Measurements from ENCODE around the gene ZNF549.

DNA sequence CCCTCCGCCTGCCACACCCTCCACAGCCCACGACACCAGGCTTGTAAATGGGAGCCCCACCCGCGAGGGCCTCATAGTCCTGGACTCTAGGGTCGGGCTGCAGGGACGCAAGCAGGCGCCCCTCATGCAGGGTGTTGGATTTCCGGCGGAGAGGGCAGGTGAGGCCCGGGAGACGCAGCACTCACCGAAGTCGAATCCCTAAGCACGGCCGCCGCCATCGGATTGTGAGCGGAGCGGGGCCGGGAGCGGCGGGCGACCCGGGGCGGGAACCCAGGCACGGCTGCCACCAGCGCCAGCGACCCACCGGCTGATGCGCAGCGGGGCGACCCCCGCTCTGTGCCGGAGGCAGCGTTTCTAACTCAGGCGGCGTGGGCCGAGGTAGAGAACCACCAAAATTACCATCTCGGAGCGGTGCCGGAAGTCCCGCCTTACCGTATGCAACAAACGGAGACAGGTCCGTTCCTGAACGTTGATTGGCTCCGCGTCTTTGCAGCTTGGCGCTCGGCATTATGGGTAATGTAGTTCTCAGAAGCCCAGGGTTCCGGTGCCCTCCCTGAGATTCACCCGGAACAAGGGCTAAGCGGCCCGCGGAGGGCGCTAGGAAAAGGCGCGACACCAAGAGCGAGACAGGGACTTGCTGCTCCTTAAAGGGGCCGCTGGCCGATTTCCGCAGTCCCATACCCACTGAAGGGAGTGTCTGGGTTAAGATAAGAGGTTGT, 51.5 kb downstream of the ZNF549 start, which contains the start of gene ZNF416:
- TF ChIP-seq TCF7L2 (IDR thresholded peaks at IDR 0.05; ENCODE audit: borderline replicate concordance, extremely low read depth, insufficient read depth, insufficient read length), result peak; percentile 34
- TF ChIP-seq, protein P1, sequence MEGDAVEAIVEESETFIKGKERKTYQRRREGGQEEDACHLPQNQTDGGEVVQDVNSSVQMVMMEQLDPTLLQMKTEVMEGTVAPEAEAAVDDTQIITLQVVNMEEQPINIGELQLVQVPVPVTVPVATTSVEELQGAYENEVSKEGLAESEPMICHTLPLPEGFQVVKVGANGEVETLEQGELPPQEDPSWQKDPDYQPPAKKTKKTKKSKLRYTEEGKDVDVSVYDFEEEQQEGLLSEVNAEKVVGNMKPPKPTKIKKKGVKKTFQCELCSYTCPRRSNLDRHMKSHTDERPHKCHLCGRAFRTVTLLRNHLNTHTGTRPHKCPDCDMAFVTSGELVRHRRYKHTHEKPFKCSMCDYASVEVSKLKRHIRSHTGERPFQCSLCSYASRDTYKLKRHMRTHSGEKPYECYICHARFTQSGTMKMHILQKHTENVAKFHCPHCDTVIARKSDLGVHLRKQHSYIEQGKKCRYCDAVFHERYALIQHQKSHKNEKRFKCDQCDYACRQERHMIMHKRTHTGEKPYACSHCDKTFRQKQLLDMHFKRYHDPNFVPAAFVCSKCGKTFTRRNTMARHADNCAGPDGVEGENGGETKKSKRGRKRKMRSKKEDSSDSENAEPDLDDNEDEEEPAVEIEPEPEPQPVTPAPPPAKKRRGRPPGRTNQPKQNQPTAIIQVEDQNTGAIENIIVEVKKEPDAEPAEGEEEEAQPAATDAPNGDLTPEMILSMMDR (IDR thresholded peaks at IDR 0.05 in 2 of 3, conservative IDR thresholded peaks at IDR 0.05 in 1 of 3; ENCODE audit: borderline replicate concordance in 1 of 3, insufficient read depth in 1 of 3, low read depth in 2 of 3, low read length in 2 of 3), result 0 out of 6 replicates have a peak, but pooled peaks of 2 of the 3 experiments have one; percentile 9 to 12
- TF ChIP-seq SP1 (IDR thresholded peaks at IDR 0.05; ENCODE audit: low read depth), result peak; percentile 89
- TF ChIP-seq, protein P2, sequence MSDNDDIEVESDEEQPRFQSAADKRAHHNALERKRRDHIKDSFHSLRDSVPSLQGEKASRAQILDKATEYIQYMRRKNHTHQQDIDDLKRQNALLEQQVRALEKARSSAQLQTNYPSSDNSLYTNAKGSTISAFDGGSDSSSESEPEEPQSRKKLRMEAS (IDR thresholded peaks at IDR 0.05), result peak; percentile 79
- no peak for TF ChIP-seq EZH2 (IDR thresholded peaks at IDR 0.05)
- TF ChIP-seq, protein P3, sequence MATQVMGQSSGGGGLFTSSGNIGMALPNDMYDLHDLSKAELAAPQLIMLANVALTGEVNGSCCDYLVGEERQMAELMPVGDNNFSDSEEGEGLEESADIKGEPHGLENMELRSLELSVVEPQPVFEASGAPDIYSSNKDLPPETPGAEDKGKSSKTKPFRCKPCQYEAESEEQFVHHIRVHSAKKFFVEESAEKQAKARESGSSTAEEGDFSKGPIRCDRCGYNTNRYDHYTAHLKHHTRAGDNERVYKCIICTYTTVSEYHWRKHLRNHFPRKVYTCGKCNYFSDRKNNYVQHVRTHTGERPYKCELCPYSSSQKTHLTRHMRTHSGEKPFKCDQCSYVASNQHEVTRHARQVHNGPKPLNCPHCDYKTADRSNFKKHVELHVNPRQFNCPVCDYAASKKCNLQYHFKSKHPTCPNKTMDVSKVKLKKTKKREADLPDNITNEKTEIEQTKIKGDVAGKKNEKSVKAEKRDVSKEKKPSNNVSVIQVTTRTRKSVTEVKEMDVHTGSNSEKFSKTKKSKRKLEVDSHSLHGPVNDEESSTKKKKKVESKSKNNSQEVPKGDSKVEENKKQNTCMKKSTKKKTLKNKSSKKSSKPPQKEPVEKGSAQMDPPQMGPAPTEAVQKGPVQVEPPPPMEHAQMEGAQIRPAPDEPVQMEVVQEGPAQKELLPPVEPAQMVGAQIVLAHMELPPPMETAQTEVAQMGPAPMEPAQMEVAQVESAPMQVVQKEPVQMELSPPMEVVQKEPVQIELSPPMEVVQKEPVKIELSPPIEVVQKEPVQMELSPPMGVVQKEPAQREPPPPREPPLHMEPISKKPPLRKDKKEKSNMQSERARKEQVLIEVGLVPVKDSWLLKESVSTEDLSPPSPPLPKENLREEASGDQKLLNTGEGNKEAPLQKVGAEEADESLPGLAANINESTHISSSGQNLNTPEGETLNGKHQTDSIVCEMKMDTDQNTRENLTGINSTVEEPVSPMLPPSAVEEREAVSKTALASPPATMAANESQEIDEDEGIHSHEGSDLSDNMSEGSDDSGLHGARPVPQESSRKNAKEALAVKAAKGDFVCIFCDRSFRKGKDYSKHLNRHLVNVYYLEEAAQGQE (IDR thresholded peaks at IDR 0.05; ENCODE audit: low read depth), result no peak
- TF ChIP-seq SIN3A (IDR thresholded peaks at IDR 0.05; ENCODE audit: low read depth), result peak; percentile 30; the same call in 1 of the 2 replicates
- TF ChIP-seq POLR2AphosphoS5 (IDR thresholded peaks at IDR 0.05; ENCODE audit: low read depth, low read length), result no peak; the same call in 1 of the 2 replicates
- no peak for TF ChIP-seq EZH2phosphoT487 (IDR thresholded peaks at IDR 0.05; ENCODE audit: borderline replicate concordance)
- TF ChIP-seq POLR2A (IDR thresholded peaks at IDR 0.05; ENCODE audit: borderline replicate concordance, extremely low read depth, insufficient read depth, insufficient read length), result no peak
- no peak for TF ChIP-seq YY1 (IDR thresholded peaks at IDR 0.05; ENCODE audit: extremely low read depth, insufficient replicate concordance, low read depth, low read length)
- peak; percentile 34; the same call in 1 of the 2 replicates for TF ChIP-seq ZFX (IDR thresholded peaks at IDR 0.05)
- TF ChIP-seq EGR1 (IDR thresholded peaks at IDR 0.05; ENCODE audit: low read depth), result no peak
- TF ChIP-seq, protein P4, sequence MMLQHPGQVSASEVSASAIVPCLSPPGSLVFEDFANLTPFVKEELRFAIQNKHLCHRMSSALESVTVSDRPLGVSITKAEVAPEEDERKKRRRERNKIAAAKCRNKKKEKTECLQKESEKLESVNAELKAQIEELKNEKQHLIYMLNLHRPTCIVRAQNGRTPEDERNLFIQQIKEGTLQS (IDR thresholded peaks at IDR 0.05), result no peak
